Fibroblast of the aortic adventitia (primary cell): Measurements from ENCODE around the gene KRABD2.
"Not testable (repeated sequence)": the region's sequence is repeated elsewhere in the genome, so short reads cannot be mapped to it uniquely, and the experiment has no call there.

Experiments used
- DNase-seq: peaks from one replicate; pipeline ENCODE4 v3.0.0-alpha.2; 2010; ENCODE audit warnings: low read depth
- H3K4me3 ChIP-seq: 2 replicates; pipeline ENCODE4 v1.5.1; 2011; ENCODE audit warnings: low read depth, mild to moderate bottlenecking, control low read depth, low read length, moderate library complexity
- CTCF ChIP-seq: IDR thresholded peaks from 2 replicates; pipeline ENCODE4 v1.5.1; 2011; ENCODE audit warnings: mild to moderate bottlenecking, low read length, control low read depth, inconsistent platforms; ENCODE audit not compliant: insufficient read depth

KRABD2 gene

GRCh38 chr17:8384801-8385378, 8.4 kb upstream of the KRABD2 start:
- DNase-seq, result peak; percentile 81
- TF ChIP-seq CTCF, result no peak
- no peak overlapping the region for H3K4me3 ChIP-seq

- H3K4me3 ChIP-seq, result peak within 1 kb of the TSS; percentile 79
- DNase-seq, result peak; percentile 99
- peak; percentile 92 for TF ChIP-seq CTCF
Observed at GRCh38 chr17:8383143-8383822, 6.8 kb upstream of the KRABD2 start, which contains the start of gene RPL26. Gene RPL26, minus strand, starts transcription at chr17:8383193. Its CDS starts 883 bp downstream, at chr17:8382310.

GRCh38 chr17:8382880-8383142, 6.3 kb upstream of the KRABD2 start:
- peak overlapping the region; percentile 72 for H3K4me3 ChIP-seq
- TF ChIP-seq CTCF, result no peak
- DNase-seq, result no peak

- peak; percentile 32 for DNase-seq
- H3K4me3 ChIP-seq, result peak overlapping the region; percentile 72
- no peak for TF ChIP-seq CTCF
Observed at GRCh38 chr17:8382052-8382879, 5.8 kb upstream of the KRABD2 start.

- no peak for DNase-seq
- no peak for TF ChIP-seq CTCF
- no peak overlapping the region for H3K4me3 ChIP-seq
Observed at GRCh38 chr17:8380049-8380448, 3.5 kb upstream of the KRABD2 start.

GRCh38 chr17:8378117-8378516, 1.6 kb upstream of the KRABD2 start:
- DNase-seq, H3K4me3 ChIP-seq: not testable (repeated sequence)

GRCh38 chr17:8377422-8377821, 918 bp upstream of the KRABD2 start:
- no peak for TF ChIP-seq CTCF

More at GRCh38 chr17:8377422-8377821, 918 bp upstream of the KRABD2 start:
- H3K4me3 ChIP-seq, result no peak overlapping the region
- no peak for DNase-seq
